Measurements from ENCODE around the gene CDKN2AIP. TPM values are rescaled to one million over a fixed set of nuclear protein-coding genes. Genes with fewer than 3 reads are reported as not detected.

CDKN2AIP gene
- polyA plus RNA-seq, 2 of the 4 experiments (the other 2 are of a cell fraction) = 9.1 to 12.4 TPM

DNA sequence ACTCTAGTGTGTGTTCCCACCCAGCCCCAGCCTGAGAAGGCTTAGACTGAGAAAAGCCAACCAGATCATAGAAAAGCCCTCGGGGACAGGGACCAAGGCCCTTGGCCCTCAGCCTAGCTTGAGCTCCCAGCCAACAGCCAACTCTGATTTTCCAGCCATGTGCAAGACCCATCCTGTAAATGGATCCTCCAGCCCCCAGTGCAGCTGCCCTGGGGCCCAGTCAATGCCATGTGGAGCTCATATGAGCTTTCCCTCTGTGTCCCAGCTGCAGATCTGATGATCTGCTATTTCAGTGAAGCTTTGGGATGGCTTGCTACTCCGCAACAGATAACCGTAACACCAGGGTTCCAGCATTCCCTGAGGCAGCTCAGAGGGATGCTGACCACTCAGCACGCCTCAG lies 40.5 kb upstream of the CDKN2AIP start:
- 88% methylated on average over 4 of the region's 4 CpGs for WGBS (ENCODE audit: missing lambda C conversion rate)
- Histone ChIP-seq H3K4me3 (no peak overlapping the region), H3K4me2 (no peak overlapping the region), H3K27ac (no peak overlapping the region), H3K4me1 (no peaks in the 10 kb centered on the region), H3K9me3 (no peaks in the 10 kb centered on the region)
- no peak for FAIRE-seq
- TF ChIP-seq EHF (CRISPR knock-in tag; IDR thresholded peaks at IDR 0.05) (no peak), POLR2A (IDR thresholded peaks at IDR 0.05; ENCODE audit: low read length) (no peak), ELK1 (IDR thresholded peaks at IDR 0.05; ENCODE audit: low read depth, low read length) (no peak), BHLHE40 (IDR thresholded peaks at IDR 0.05; ENCODE audit: low read depth, low read length) (no peak), ZC3H11A (IDR thresholded peaks at IDR 0.05) (no peak), EHMT2 (IDR thresholded peaks at IDR 0.05; ENCODE audit: low read depth) (no peak), NR3C1 (IDR thresholded peaks at IDR 0.05) (no peak), RFX5 (IDR thresholded peaks at IDR 0.05) (no peak), ESRRA (IDR thresholded peaks at IDR 0.05; ENCODE audit: borderline replicate concordance, low read length) (no peak), MYC (IDR thresholded peaks at IDR 0.05; ENCODE audit: borderline replicate concordance, low read length) (no peak), REST (IDR thresholded peaks at IDR 0.05) (no peak)
- TF ChIP-seq, protein P1, sequence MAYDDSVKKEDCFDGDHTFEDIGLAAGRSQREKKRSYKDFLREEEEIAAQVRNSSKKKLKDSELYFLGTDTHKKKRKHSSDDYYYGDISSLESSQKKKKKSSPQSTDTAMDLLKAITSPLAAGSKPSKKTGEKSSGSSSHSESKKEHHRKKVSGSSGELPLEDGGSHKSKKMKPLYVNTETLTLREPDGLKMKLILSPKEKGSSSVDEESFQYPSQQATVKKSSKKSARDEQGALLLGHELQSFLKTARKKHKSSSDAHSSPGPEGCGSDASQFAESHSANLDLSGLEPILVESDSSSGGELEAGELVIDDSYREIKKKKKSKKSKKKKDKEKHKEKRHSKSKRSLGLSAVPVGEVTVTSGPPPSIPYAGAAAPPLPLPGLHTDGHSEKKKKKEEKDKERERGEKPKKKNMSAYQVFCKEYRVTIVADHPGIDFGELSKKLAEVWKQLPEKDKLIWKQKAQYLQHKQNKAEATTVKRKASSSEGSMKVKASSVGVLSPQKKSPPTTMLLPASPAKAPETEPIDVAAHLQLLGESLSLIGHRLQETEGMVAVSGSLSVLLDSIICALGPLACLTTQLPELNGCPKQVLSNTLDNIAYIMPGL (CRISPR knock-in tag; IDR thresholded peaks at IDR 0.05; ENCODE audit: borderline replicate concordance) = no peak
- CTCF ChIA-PET = interaction anchor here (1.5 kb wide), 1 partner anchor 142 kb away, joined by 8 read pairs; no protein-coding TSS in a partner anchor
- no peak for DNase-seq (ENCODE audit: low read depth in 1 of 2, low spot score in 1 of 2)
- POLR2A ChIA-PET = no interaction called here
- ATAC-seq = no peak

DNA sequence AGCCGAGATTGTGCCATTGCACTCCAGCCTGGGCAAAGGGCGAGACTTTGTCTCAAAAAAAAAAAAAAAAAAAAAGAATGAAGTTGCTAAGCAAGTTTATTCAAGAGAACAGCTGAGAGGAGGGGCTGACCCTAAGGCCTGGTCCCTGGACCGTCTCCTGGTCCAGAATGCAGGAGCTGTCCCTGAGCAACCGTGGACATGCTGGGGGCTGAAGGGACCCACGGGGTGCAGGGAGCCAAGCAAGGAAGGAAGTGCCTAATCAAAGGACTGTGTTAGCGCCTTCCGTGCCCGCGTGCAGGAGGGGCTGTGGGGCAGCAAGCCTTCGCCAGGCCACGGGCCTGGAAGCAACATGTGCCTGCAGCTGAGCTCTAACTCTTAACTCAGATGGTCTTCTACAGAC lies 39.1 kb upstream of the CDKN2AIP start:
- 85% methylated on average over 11 of the region's 11 CpGs for WGBS (ENCODE audit: missing lambda C conversion rate)
- no peak for DNase-seq (ENCODE audit: low read depth in 1 of 2, low spot score in 1 of 2)
- ChIA-PET CTCF (interaction anchor here (0.6 to 1.2 kb wide), 2 partner anchors 23 to 414 kb away, joined by 4 read pairs; no protein-coding TSS in a partner anchor), POLR2A (no interaction called here)
- Histone ChIP-seq H3K27ac (no peak overlapping the region), H3K4me3 (no peak overlapping the region), H3K9me3 (no peaks in the 10 kb centered on the region), H3K4me2 (no peak overlapping the region), H3K4me1 (no peaks in the 10 kb centered on the region)
- ATAC-seq = no peak
- FAIRE-seq = no peak
- no peak for TF ChIP-seq CBX8 (IDR thresholded peaks at IDR 0.05)
- TF ChIP-seq ATOH8 (CRISPR knock-in tag; IDR thresholded peaks at IDR 0.05; ENCODE audit: low read depth) = no peak
- TF ChIP-seq HDAC2 (IDR thresholded peaks at IDR 0.05) = no peak
- TF ChIP-seq ESRRA (IDR thresholded peaks at IDR 0.05; ENCODE audit: borderline replicate concordance, low read length) = no peak
- no peak for TF ChIP-seq EHF (CRISPR knock-in tag; IDR thresholded peaks at IDR 0.05)
- no peak for TF ChIP-seq ZFP36 (IDR thresholded peaks at IDR 0.05; ENCODE audit: borderline replicate concordance, partially characterized antibody)
- no peak for TF ChIP-seq PHF8 (IDR thresholded peaks at IDR 0.05; ENCODE audit: borderline replicate concordance, low read depth)
- no peak for TF ChIP-seq CHD4 (IDR thresholded peaks at IDR 0.05; ENCODE audit: borderline replicate concordance)
- no peak for TF ChIP-seq KDM1A (IDR thresholded peaks at IDR 0.05; ENCODE audit: low read depth)
- TF ChIP-seq FOSL2 (IDR thresholded peaks at IDR 0.05) = no peak
- no peak for TF ChIP-seq FOSL2 (CRISPR knock-in tag; IDR thresholded peaks at IDR 0.05)
- TF ChIP-seq ZSCAN20 (CRISPR knock-in tag; IDR thresholded peaks at IDR 0.05) = no peak
- no peak for TF ChIP-seq RFX5 (IDR thresholded peaks at IDR 0.05)
- TF ChIP-seq, protein P2, sequence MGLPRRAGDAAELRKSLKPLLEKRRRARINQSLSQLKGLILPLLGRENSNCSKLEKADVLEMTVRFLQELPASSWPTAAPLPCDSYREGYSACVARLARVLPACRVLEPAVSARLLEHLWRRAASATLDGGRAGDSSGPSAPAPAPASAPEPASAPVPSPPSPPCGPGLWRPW (IDR thresholded peaks at IDR 0.05) = no peak
- no peak for TF ChIP-seq ZC3H11A (IDR thresholded peaks at IDR 0.05)
- no peak for TF ChIP-seq PBX3 (IDR thresholded peaks at IDR 0.05)
- TF ChIP-seq RARB (CRISPR knock-in tag; IDR thresholded peaks at IDR 0.05) = no peak
- TF ChIP-seq GATA3 (IDR thresholded peaks at IDR 0.05; ENCODE audit: borderline replicate concordance) = no peak
